ENCODE results near the gene RSPO1. TPM values are rescaled to one million over a fixed set of nuclear protein-coding genes. Genes with fewer than 3 reads are reported as not detected.

The RSPO1 gene
- total RNA-seq, 2 experiments from 2014 or later = not detected

DNA sequence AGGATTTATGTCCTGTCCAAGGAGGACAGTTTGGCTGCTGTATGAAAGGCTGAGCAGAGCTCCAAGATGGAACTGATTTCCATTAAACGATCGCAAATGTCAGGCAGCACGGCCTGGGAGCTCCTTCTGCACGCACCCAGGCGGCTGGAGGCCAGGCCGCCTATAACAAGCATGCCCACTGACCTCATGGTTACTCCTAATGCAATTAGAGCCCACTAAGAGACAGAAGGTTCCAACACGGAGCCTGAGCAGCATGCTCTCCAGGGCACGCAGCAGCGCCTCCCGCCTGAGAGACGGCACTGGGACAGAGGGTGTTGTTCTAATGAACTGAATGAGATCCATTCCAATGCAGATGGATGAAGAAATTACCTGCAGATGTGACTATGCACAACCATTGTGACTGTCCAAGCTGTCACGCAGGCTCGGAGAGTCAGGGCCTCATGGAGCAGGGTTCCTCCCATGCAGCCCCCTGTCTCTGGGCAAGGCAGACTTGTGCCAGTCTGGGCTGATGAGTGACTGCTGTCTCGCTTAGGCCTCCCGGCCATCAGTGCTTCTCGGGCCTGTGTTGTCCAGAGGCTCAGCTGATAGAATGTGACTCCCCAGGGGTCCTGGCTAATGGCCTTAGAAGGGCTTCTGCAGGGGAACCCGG lies 32.5 kb upstream of the RSPO1 start:
- no peaks in the 10 kb centered on the region for H3K9me3 Mint-ChIP-seq
- CTCF ChIA-PET = interaction anchor here (1.6 kb wide), 1 partner anchor 213 kb away, joined by 4 read pairs; no protein-coding TSS in a partner anchor
- no peaks in the 10 kb centered on the region for H3K4me1 Mint-ChIP-seq
- DNase-seq = no peak
- no peaks in the 10 kb centered on the region for H3K36me3 Mint-ChIP-seq (ENCODE audit: low read depth)
- POLR2A ChIA-PET = no interaction called here
- no peak overlapping the region for H3K27ac Mint-ChIP-seq
- H3K27me3 Mint-ChIP-seq = peaks cover 27% of the 10 kb centered on the region
- H3K4me3 Mint-ChIP-seq = no peak overlapping the region

DNA sequence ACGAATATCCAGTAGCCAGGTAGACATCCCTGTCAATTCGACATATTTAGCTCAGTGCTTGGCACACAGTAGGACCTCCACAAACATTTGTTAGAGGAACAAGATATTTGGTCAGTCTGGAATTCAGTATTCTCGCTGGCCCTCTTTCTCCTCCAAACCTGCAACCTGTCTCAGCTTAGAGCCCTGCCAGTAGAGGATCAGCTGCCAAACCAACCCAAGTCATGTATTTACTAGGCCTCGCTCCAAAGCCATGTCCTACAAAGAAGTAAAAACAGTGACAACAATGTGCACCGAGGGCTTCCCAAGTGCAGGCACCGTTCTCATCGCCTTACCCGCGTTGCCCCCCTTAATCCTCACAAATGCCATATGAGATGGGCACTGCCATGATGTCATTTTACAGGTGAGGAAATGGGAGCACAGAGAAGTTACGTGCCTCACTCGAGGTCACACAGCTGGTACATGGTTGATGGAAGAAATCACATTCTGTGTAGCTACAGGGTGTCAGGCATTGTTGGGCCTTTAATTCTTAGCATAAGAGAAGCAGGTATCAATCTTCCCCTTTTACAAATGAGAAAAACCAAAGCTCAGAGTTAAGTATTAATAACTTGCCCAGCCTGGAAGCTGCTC lies 31.7 kb upstream of the RSPO1 start:
- no peak overlapping the region for H3K4me3 Mint-ChIP-seq
- H3K4me1 Mint-ChIP-seq = no peaks in the 10 kb centered on the region
- DNase-seq = no peak
- no peaks in the 10 kb centered on the region for H3K9me3 Mint-ChIP-seq
- POLR2A ChIA-PET = no interaction called here
- H3K36me3 Mint-ChIP-seq (ENCODE audit: low read depth) = no peaks in the 10 kb centered on the region
- H3K27me3 Mint-ChIP-seq = peaks cover 20% of the 10 kb centered on the region
- no peak overlapping the region for H3K27ac Mint-ChIP-seq
- CTCF ChIA-PET = interaction anchor here (1.6 kb wide), 1 partner anchor 212 kb away, joined by 4 read pairs; no protein-coding TSS in a partner anchor

GRCh38 chr1:37663426-37664000 lies 28.8 kb upstream of the RSPO1 start:
- no peak overlapping the region for H3K4me3 Mint-ChIP-seq
- H3K4me1 Mint-ChIP-seq = no peaks in the 10 kb centered on the region
- no peaks in the 10 kb centered on the region for H3K36me3 Mint-ChIP-seq (ENCODE audit: low read depth)
- CTCF ChIA-PET = interaction anchor here (1.3 kb wide), 2 partner anchors 11 to 18 kb away, joined by 3 to 4 read pairs; no protein-coding TSS in a partner anchor
- no peak for DNase-seq
- peaks cover 27% of the 10 kb centered on the region for H3K27me3 Mint-ChIP-seq
- POLR2A ChIA-PET = no interaction called here
- no peaks in the 10 kb centered on the region for H3K9me3 Mint-ChIP-seq
- H3K27ac Mint-ChIP-seq = no peak overlapping the region

GRCh38 chr1:37662031-37662755 lies 27.5 kb upstream of the RSPO1 start:
- H3K4me3 Mint-ChIP-seq = no peak overlapping the region
- peaks cover 25% of the 10 kb centered on the region for H3K27me3 Mint-ChIP-seq
- DNase-seq = no peak
- POLR2A ChIA-PET = no interaction called here
- no peak overlapping the region for H3K27ac Mint-ChIP-seq
- H3K4me1 Mint-ChIP-seq = no peaks in the 10 kb centered on the region
- H3K36me3 Mint-ChIP-seq (ENCODE audit: low read depth) = no peaks in the 10 kb centered on the region
- CTCF ChIA-PET = interaction anchor here (1.3 to 1.4 kb wide), 3 partner anchors 13 to 20 kb away, joined by 3 to 4 read pairs (median 3); no protein-coding TSS in a partner anchor
- no peaks in the 10 kb centered on the region for H3K9me3 Mint-ChIP-seq

DNA sequence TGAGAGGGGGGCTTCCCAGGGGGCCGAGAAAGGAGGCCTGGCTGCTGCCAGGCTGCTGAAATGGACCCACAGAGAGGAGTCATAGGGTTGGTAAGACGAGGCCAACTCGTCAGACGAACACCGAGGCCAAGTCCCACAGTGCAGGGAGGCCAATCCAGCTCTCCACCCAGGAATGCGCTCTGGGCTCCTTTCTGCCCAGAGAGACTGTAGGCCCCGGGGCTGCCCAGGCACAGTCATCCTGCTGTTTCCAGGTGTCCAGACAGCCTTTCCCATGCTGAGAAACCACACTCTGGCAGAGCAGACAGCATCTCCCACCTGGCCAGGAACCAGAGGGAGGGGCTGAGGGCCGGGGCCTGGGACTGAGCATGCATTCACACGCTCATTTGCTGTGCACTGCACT lies 26.7 kb upstream of the RSPO1 start:
- CTCF ChIA-PET = interaction anchor here (1.3 to 1.4 kb wide), 2 partner anchors 13 to 32 kb away, joined by 3 read pairs; no protein-coding TSS in a partner anchor
- Mint-ChIP-seq H3K36me3 (ENCODE audit: low read depth) (no peaks in the 10 kb centered on the region), H3K27me3 (peaks cover 22% of the 10 kb centered on the region), H3K27ac (no peak overlapping the region), H3K4me3 (no peak overlapping the region), H3K9me3 (no peaks in the 10 kb centered on the region), H3K4me1 (no peaks in the 10 kb centered on the region)
- POLR2A ChIA-PET = no interaction called here
- DNase-seq = no peak

GRCh38 chr1:37660664-37661063 lies 26.0 kb upstream of the RSPO1 start:
- no peak for DNase-seq
- CTCF ChIA-PET = interaction anchor here (0.6 to 1.4 kb wide), 4 partner anchors 9 to 44 kb away, joined by 3 read pairs; no protein-coding TSS in a partner anchor
- peaks cover 18% of the 10 kb centered on the region for H3K27me3 Mint-ChIP-seq
- H3K36me3 Mint-ChIP-seq (ENCODE audit: low read depth) = no peaks in the 10 kb centered on the region
- no peak overlapping the region for H3K27ac Mint-ChIP-seq
- H3K4me1 Mint-ChIP-seq = no peaks in the 10 kb centered on the region
- POLR2A ChIA-PET = no interaction called here
- H3K9me3 Mint-ChIP-seq = no peaks in the 10 kb centered on the region
- no peak overlapping the region for H3K4me3 Mint-ChIP-seq

DNA sequence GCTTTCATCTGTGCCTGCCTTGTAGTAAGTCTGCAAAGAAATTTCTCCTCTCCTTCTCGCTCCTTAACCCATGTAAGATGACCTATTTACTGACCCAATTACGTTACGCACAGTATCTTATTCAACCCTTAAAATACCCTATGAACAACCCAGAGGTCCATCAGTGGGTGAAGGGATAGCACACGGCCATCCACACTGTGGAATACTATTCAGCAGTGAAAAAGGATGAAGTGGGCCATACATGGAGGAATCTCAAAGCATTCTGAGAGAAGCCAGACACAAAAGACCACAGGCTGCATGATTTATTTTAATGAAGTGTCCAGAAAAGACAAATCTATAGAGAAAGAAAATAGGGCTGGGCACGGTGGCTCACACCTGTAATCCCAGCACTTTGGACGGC lies 23.8 kb upstream of the RSPO1 start:
- no peaks in the 10 kb centered on the region for H3K4me1 Mint-ChIP-seq
- H3K9me3 Mint-ChIP-seq = no peaks in the 10 kb centered on the region
- H3K36me3 Mint-ChIP-seq (ENCODE audit: low read depth) = no peaks in the 10 kb centered on the region
- POLR2A ChIA-PET = no interaction called here
- H3K27ac Mint-ChIP-seq = no peak overlapping the region
- DNase-seq = no peak
- H3K4me3 Mint-ChIP-seq = no peak overlapping the region
- H3K27me3 Mint-ChIP-seq = peaks cover 20% of the 10 kb centered on the region
- CTCF ChIA-PET = no interaction called here

DNA sequence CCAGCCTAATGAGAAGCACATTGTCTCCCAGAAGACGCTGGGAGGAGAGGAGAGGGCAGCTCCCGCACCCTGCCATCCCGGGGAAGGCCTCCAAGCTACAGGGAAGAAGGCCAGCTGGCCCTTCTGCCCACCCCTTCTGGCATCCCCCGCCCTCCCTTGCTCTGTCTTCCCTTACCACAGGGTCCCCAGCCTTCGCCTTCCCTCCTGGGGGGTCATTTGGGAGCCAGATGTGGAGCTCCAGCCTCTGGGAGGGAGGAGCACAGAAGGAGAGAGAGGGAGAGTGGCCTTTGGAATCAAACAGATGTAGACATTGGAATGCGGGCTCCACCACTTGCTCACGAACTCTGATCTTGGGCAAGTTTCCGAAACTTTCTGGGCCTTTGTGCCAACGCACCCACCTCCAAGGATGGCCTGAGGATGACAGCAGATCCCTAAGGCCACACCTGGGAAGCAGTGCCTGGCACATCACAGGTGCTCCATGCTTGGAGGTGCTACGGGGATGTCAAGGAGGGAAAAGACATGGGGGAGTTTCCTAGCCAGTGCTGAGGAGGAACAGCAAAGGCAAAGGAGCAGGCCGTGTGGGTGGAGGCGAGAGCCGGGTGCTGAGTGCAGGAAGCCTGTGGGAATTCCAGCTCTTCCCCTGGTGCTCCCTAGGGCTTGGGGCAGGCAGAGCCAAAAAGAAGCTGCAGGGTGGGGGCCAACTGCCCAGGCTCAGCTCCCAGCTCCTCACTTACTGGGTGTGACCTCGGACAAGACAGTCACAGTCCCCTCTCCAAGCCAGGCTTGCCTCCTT lies 23.1 kb upstream of the RSPO1 start:
- Mint-ChIP-seq H3K4me1 (no peaks in the 10 kb centered on the region), H3K4me3 (no peak overlapping the region), H3K36me3 (ENCODE audit: low read depth) (no peaks in the 10 kb centered on the region), H3K27ac (no peak overlapping the region), H3K27me3 (peaks cover 20% of the 10 kb centered on the region), H3K9me3 (no peaks in the 10 kb centered on the region)
- CTCF ChIA-PET = no interaction called here
- POLR2A ChIA-PET = no interaction called here
- DNase-seq = no peak

GRCh38 chr1:37656881-37657280 lies 22.2 kb upstream of the RSPO1 start:
- POLR2A ChIA-PET = no interaction called here
- Mint-ChIP-seq H3K4me1 (no peaks in the 10 kb centered on the region), H3K4me3 (no peak overlapping the region), H3K27me3 (peaks cover 20% of the 10 kb centered on the region), H3K27ac (no peak overlapping the region), H3K9me3 (no peaks in the 10 kb centered on the region), H3K36me3 (ENCODE audit: low read depth) (no peaks in the 10 kb centered on the region)
- no peak for DNase-seq
- CTCF ChIA-PET = no interaction called here

GRCh38 chr1:37656026-37656425 lies 21.3 kb upstream of the RSPO1 start:
- DNase-seq = no peak
- H3K9me3 Mint-ChIP-seq = no peaks in the 10 kb centered on the region
- POLR2A ChIA-PET = no interaction called here
- H3K27me3 Mint-ChIP-seq = peaks cover 20% of the 10 kb centered on the region
- H3K4me1 Mint-ChIP-seq = no peaks in the 10 kb centered on the region
- CTCF ChIA-PET = interaction anchor here (0.5 to 0.6 kb wide), 2 partner anchors 8 to 673 kb away, joined by 3 to 5 read pairs; no protein-coding TSS in a partner anchor
- H3K4me3 Mint-ChIP-seq = no peak overlapping the region
- H3K27ac Mint-ChIP-seq = no peak overlapping the region
- H3K36me3 Mint-ChIP-seq (ENCODE audit: low read depth) = no peaks in the 10 kb centered on the region

- H3K4me1 Mint-ChIP-seq = no peaks in the 10 kb centered on the region
- no peak overlapping the region for H3K4me3 Mint-ChIP-seq
- no peak for DNase-seq
- H3K36me3 Mint-ChIP-seq (ENCODE audit: low read depth) = no peaks in the 10 kb centered on the region
- POLR2A ChIA-PET = no interaction called here
- H3K9me3 Mint-ChIP-seq = no peaks in the 10 kb centered on the region
- peaks cover 18% of the 10 kb centered on the region for H3K27me3 Mint-ChIP-seq
- CTCF ChIA-PET = interaction anchor here (1.1 kb wide), 1 partner anchor 18 kb away, joined by 3 read pairs; no protein-coding TSS in a partner anchor
- no peak overlapping the region for H3K27ac Mint-ChIP-seq
Observed at GRCh38 chr1:37655274-37655673, 20.6 kb upstream of the RSPO1 start.

GRCh38 chr1:37653906-37654305 lies 19.2 kb upstream of the RSPO1 start:
- ChIA-PET CTCF (no interaction called here), POLR2A (no interaction called here)
- H3K27me3 Mint-ChIP-seq = peaks cover 11% of the 10 kb centered on the region
- H3K4me3 Mint-ChIP-seq = no peak overlapping the region
- H3K9me3 Mint-ChIP-seq = no peaks in the 10 kb centered on the region
- no peaks in the 10 kb centered on the region for H3K4me1 Mint-ChIP-seq
- no peaks in the 10 kb centered on the region for H3K36me3 Mint-ChIP-seq (ENCODE audit: low read depth)
- DNase-seq = no peak
- H3K27ac Mint-ChIP-seq = no peak overlapping the region
